ENCODE measurements around the gene FNDC3B. TPM values are rescaled to one million over a fixed set of nuclear protein-coding genes. Genes with fewer than 3 reads are reported as not detected.

Gene FNDC3B
- total and polyA plus RNA-seq, 2 of the 8 experiments (the other 6 are each of a cell fraction or from before 2014, with no cell fraction given): 14.1 to 44.4 TPM

GRCh38 chr3:172407872-172408271 lies 368.5 kb downstream of the FNDC3B start:
- Histone ChIP-seq H2AFZ (ENCODE audit: low read length) (no peak overlapping the region), H4K5ac (ENCODE audit: insufficient read length, low read depth, low read length) (no peak overlapping the region), H3K27me3 (replicated peaks in 1 of 4; ENCODE audit: control insufficient read depth in 3 of 4, extremely low read depth in 1 of 4, insufficient read depth in 3 of 4, low read length in 3 of 4) (no peaks in the 10 kb centered on the region), H2BK5ac (ENCODE audit: low read depth, low read length) (no peak overlapping the region), H3K23ac (ENCODE audit: insufficient read length) (no peak overlapping the region), H2BK15ac (ENCODE audit: low read length) (no peak overlapping the region), H3K4ac (replicated peaks; ENCODE audit: insufficient read length, low read depth, low read length) (no peak overlapping the region), H2BK20ac (ENCODE audit: low read length) (no peak overlapping the region), H2AK5ac (ENCODE audit: low read depth, low read length) (no peak overlapping the region), H2BK12ac (ENCODE audit: low read depth, low read length) (no peak overlapping the region), H3K4me2 (ENCODE audit: insufficient read depth in 1 of 2, low read depth in 2 of 2, low read length in 2 of 2) (no peak overlapping the region), H3K4me1 (replicated peaks in 1 of 4; ENCODE audit: control insufficient read depth in 3 of 4, insufficient read depth in 4 of 4, low read length in 3 of 4) (no peaks in the 10 kb centered on the region), H3K9me3 (ENCODE audit: insufficient read depth in 2 of 2, low read depth in 1 of 2, low read length in 1 of 2) (no peaks in the 10 kb centered on the region), H3K56ac (replicated peaks; ENCODE audit: insufficient read length, low read depth, low read length) (no peak overlapping the region), H3K79me2 (ENCODE audit: control insufficient read depth in 1 of 2, insufficient read depth in 2 of 2, low read length in 2 of 2) (no peaks in the 10 kb centered on the region), H2BK120ac (replicated peaks; ENCODE audit: low read depth, low read length) (no peak overlapping the region), H3K14ac (ENCODE audit: insufficient read length) (no peak overlapping the region), H3K36me3 (ENCODE audit: control insufficient read depth in 2 of 4, insufficient read depth in 4 of 4, low read length in 3 of 4) (no peaks in the 10 kb centered on the region), H4K91ac (replicated peaks; ENCODE audit: insufficient read length, low read length) (no peak overlapping the region), H3K4me3 (ENCODE audit: extremely low read depth in 1 of 4, insufficient read depth in 2 of 4, low read depth in 3 of 4, low read length in 4 of 4) (no peak overlapping the region), H4K20me1 (replicated peaks in 1 of 2; ENCODE audit: control insufficient read depth in 1 of 2, insufficient read depth in 2 of 2, low read length in 2 of 2) (no peaks in the 10 kb centered on the region), H3K79me1 (ENCODE audit: low read depth, low read length) (no peaks in the 10 kb centered on the region), H3K18ac (ENCODE audit: extremely low read depth, low read length) (no peak overlapping the region), H3K27ac (ENCODE audit: low read depth, low read length) (no peak overlapping the region), H3K9ac (replicated peaks in 1 of 4; ENCODE audit: extremely low read depth in 1 of 4, low read depth in 3 of 4, low read length in 3 of 4) (no peak overlapping the region), H3K23me2 (ENCODE audit: low read depth, low read length) (no peaks in the 10 kb centered on the region), H4K8ac (ENCODE audit: extremely low read depth, insufficient read depth, low read length) (0 out of 2 replicates have a peak overlapping the region, but pooled peaks have one; percentile 41)
- POLR2A ChIA-PET (ENCODE audit: partially characterized antibody): no interaction called here
- 89% methylated on average over 3 of the region's 3 CpGs; no CpG with 5 or more reads in 1 of the 2 experiments for WGBS, 2 experiments (ENCODE audit: extremely low coverage in 1 of 2, insufficient coverage in 1 of 2, insufficient read length in 1 of 2, insufficient replicate concordance in 2 of 2, low coverage in 1 of 2, low lambda C conversion rate in 2 of 2, missing lambda C conversion rate in 1 of 2)
- CTCF ChIA-PET (ENCODE audit: partially characterized antibody): no interaction called here
- FAIRE-seq: no peak
- DNase-seq (ENCODE audit: low read depth in 1 of 2, low spot score in 2 of 2): no peak
- TF ChIP-seq TAF7 (optimal IDR thresholded peaks at IDR 0.05; ENCODE audit: borderline replicate concordance, low read depth, low read length) (no peak), SIN3A (conservative IDR thresholded peaks at IDR 0.05 in 1 of 2, IDR thresholded peaks at IDR 0.05 in 1 of 2; ENCODE audit: low read depth in 1 of 2, low read length in 2 of 2) (no peak), CREB1 (IDR thresholded peaks at IDR 0.05) (no peak), TAF1 (IDR thresholded peaks at IDR 0.05; ENCODE audit: low read depth, low read length) (no peak), RBBP5 (IDR thresholded peaks at IDR 0.05; ENCODE audit: borderline replicate concordance, low read depth, low read length) (no peak), BCL11A (IDR thresholded peaks at IDR 0.05; ENCODE audit: low read depth in 2 of 2, low read length in 2 of 2) (no peak), ATF2 (IDR thresholded peaks at IDR 0.05; ENCODE audit: low read length) (no peak)
